Neuron (in vitro differentiated cells): ENCODE data around the gene PSD4.

Experiments
- H2AFZ ChIP-seq: one replicate; pipeline ENCODE4 v1.6.1; 2013; ENCODE audit warnings: low read depth, mild to moderate bottlenecking, inconsistent platforms, low read length, moderate library complexity
- H3K27me3 ChIP-seq: one replicate; pipeline ENCODE4 v1.6.1; 2013; ENCODE audit warnings: low read length; ENCODE audit not compliant: insufficient read depth
- H3K36me3 ChIP-seq: one replicate; pipeline ENCODE4 v1.6.1; 2013; ENCODE audit warnings: low read length; ENCODE audit not compliant: insufficient read depth
- H3K4me1 ChIP-seq: one replicate; pipeline ENCODE4 v1.6.1; 2013; ENCODE audit warnings: low read length; ENCODE audit not compliant: insufficient read depth
- H3K4me3 ChIP-seq: 2 replicates; pipeline ENCODE4 v1.5.1; 2013; ENCODE audit warnings: mild to moderate bottlenecking, low read length, moderate library complexity
- H3K9me3 ChIP-seq: one replicate; pipeline ENCODE4 v1.6.1; 2013; ENCODE audit warnings: low read length

PSD4 gene

DNA sequence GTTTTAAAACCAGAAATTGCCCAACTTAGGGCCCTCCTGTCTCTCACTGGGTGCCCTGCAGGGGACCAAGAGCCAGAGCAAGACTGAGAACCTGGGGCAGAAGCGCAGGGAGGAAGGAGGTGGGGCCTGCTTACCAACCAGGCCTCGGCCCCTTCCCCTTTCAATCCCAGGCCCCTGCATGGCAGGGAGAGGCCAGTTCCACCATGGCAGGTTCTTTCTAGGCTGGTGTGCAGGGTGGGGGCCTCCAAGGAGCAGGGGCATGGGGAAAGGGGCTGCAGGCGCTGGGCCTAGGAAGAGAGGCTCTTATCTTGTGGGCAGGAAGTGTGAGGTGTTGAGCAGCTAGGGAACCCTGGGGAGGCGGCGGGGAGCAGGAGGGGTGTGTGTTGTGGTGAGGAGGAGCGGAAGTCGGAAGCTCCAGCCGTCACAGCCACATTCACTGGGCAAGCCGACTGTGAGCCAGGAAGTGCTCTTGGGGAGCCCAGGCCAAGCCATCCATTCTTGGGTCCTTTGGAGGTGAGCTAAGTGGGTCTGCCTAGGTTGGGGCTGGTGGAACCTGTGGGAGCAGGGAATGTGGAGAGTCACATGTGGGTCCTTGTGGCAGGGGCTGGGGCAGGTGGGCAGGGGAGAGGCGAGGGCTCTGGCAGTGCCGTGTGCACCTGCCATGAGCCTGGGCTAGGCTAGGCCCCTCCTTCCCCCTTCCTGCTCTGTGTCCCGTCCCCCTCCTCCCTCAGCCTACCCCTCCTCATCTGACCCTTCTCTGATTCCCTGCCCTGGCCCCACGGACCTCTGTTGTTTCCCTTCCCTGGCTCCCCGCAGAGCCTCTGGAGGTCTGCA, at the start of gene PSD4:
TSS of gene PSD4 (plus strand) at position 430 of the 834 bp plus-strand sequence. CDS start 8,486 bp downstream, outside the sequence.
- Histone ChIP-seq H3K36me3 (no peaks in the 10 kb centered on the region), H2AFZ (no peak within 1 kb of the TSS), H3K9me3 (no peaks in the 10 kb centered on the region), H3K27me3 (no peaks in the 10 kb centered on the region), H3K4me3 (no peak within 1 kb of the TSS), H3K4me1 (no peaks in the 10 kb centered on the region)

DNA sequence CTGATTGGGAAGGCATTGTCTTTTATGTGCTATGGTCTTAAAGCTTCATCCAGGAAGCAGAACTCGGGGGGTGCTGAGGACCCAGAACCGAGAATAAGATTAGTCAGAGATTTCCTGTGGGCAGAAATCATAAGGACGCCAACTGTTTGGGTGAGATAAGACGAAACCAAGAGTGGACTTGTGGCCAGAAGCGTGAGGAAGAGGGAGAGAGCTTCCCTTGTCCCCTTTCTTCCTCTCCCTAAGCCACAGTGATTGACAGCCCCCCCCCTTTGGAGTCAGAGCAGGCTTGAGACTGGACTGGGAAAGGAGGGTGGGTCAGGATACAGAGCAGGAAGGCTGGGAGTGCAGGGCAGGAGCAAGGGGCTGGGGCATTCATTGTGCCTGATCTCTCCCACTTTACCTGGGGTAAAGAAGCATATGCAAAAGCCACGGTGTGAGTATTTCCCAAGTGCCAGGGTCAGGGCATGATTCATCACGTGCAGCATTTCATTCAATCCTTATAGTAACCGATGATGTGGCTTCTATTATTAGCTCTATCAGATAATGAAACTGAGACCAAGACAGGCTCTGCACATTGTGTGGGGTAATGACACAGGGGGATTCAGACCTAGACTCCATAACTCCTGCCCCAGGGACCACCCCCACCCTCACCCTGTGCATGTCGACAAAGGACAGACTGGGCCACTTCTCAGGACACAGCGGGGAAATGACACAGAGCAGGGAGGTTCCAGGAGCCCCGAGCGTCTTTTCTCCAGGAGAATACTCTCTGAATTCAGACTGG, 49.4 kb upstream of the PSD4 start:
- peaks cover 5% of the 10 kb centered on the region for H3K4me1 ChIP-seq
- peaks cover 9% of the 10 kb centered on the region for H3K27me3 ChIP-seq
- no peaks in the 10 kb centered on the region for H3K9me3 ChIP-seq
- H2AFZ ChIP-seq = no peak overlapping the region
- no peaks in the 10 kb centered on the region for H3K36me3 ChIP-seq
- H3K4me3 ChIP-seq = no peak overlapping the region

GRCh38 chr2:113124984-113125855, 48.6 kb upstream of the PSD4 start:
- peaks cover 5% of the 10 kb centered on the region for H3K4me1 ChIP-seq
- H2AFZ ChIP-seq = no peak overlapping the region
- peaks cover 9% of the 10 kb centered on the region for H3K27me3 ChIP-seq
- H3K4me3 ChIP-seq = no peak overlapping the region
- no peaks in the 10 kb centered on the region for H3K9me3 ChIP-seq
- no peaks in the 10 kb centered on the region for H3K36me3 ChIP-seq

- no peaks in the 10 kb centered on the region for H3K36me3 ChIP-seq
- peaks cover 5% of the 10 kb centered on the region for H3K4me1 ChIP-seq
- H3K4me3 ChIP-seq = no peak within 1 kb of the TSS
- no peaks in the 10 kb centered on the region for H3K9me3 ChIP-seq
- H2AFZ ChIP-seq = no peak within 1 kb of the TSS
- peaks cover 13% of the 10 kb centered on the region for H3K27me3 ChIP-seq
Observed at GRCh38 chr2:113126845-113127645, 46.7 kb upstream of the PSD4 start, which contains the start of gene IL1RN. IL1RN (plus strand) TSS chr2:113127598; CDS start chr2:113127625, 27 bp downstream.

DNA sequence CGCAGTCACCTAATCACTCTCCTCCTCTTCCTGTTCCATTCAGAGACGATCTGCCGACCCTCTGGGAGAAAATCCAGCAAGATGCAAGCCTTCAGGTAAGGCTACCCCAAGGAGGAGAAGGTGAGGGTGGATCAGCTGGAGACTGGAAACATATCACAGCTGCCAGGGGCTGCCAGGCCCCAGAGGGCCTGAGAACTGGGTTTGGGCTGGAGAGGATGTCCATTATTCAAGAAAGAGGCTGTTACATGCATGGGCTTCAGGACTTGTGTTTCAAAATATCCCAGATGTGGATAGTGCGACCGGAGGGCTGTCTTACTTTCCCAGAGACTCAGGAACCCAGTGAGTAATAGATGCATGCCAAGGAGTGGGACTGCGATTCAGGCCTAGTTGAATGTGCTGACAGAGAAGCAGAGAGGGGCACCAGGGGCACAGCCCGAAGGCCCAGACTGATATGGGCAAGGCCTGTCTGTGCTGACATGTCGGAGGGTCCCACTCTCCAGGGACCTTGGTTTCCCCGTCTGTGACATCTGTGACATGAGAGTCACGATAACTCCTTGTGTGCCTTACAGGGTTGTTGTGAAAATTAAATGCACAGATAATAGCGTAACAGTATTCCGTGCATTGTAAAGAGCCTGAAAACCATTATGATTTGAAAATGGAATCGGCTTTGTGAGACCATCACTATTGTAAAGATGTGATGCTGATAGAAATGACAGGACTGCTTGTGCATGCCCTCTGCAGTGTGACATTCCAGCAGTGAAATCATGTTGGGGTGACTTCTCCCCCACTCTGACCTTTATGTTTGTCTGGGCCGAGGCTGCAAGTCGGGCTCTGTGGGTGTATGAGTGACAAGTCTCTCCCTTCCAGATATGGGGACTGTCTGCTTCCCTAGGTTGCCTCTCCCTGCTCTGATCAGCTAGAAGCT, 45.9 kb upstream of the PSD4 start:
- no peaks in the 10 kb centered on the region for H3K36me3 ChIP-seq
- H3K4me3 ChIP-seq = no peak overlapping the region
- H3K4me1 ChIP-seq = peaks cover 5% of the 10 kb centered on the region
- no peak overlapping the region for H2AFZ ChIP-seq
- H3K9me3 ChIP-seq = no peaks in the 10 kb centered on the region
- H3K27me3 ChIP-seq = peaks cover 13% of the 10 kb centered on the region

DNA sequence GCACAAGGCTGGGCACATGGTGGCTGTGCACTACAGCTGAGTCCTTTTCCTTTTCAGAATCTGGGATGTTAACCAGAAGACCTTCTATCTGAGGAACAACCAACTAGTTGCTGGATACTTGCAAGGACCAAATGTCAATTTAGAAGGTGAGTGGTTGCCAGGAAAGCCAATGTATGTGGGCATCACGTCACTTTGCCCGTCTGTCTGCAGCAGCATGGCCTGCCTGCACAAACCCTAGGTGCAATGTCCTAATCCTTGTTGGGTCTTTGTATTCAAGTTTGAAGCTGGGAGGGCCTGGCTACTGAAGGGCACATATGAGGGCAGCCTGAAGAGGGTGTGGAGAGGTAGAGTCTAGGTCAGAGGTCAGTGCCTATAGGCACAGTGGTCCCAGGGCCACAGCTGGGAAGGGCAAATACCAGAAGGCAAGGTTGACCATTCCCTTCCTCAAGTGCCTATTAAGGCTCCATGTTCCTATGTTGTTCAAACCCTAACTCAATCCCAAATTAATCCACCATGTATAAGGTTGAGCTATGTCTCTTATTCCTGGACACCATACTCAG, 44.2 kb upstream of the PSD4 start:
- Histone ChIP-seq H3K36me3 (no peaks in the 10 kb centered on the region), H3K4me1 (peaks cover 2% of the 10 kb centered on the region), H3K9me3 (no peaks in the 10 kb centered on the region)

GRCh38 chr2:113131352-113132185, 42.2 kb upstream of the PSD4 start:
- Histone ChIP-seq H3K36me3 (no peaks in the 10 kb centered on the region), H3K9me3 (no peaks in the 10 kb centered on the region), H3K4me3 (no peak overlapping the region), H3K4me1 (no peaks in the 10 kb centered on the region), H2AFZ (no peak overlapping the region), H3K27me3 (peaks cover 13% of the 10 kb centered on the region)

More for the DNA sequence above, 44.2 kb upstream of the PSD4 start:
- Histone ChIP-seq H3K27me3 (peaks cover 13% of the 10 kb centered on the region), H2AFZ (no peak overlapping the region), H3K4me3 (no peak overlapping the region)

GRCh38 chr2:113132414-113133021, 41.3 kb upstream of the PSD4 start:
- Histone ChIP-seq H3K4me3 (no peak overlapping the region), H3K4me1 (no peaks in the 10 kb centered on the region), H3K27me3 (peaks cover 10% of the 10 kb centered on the region), H2AFZ (no peak overlapping the region), H3K36me3 (no peaks in the 10 kb centered on the region), H3K9me3 (no peaks in the 10 kb centered on the region)

DNA sequence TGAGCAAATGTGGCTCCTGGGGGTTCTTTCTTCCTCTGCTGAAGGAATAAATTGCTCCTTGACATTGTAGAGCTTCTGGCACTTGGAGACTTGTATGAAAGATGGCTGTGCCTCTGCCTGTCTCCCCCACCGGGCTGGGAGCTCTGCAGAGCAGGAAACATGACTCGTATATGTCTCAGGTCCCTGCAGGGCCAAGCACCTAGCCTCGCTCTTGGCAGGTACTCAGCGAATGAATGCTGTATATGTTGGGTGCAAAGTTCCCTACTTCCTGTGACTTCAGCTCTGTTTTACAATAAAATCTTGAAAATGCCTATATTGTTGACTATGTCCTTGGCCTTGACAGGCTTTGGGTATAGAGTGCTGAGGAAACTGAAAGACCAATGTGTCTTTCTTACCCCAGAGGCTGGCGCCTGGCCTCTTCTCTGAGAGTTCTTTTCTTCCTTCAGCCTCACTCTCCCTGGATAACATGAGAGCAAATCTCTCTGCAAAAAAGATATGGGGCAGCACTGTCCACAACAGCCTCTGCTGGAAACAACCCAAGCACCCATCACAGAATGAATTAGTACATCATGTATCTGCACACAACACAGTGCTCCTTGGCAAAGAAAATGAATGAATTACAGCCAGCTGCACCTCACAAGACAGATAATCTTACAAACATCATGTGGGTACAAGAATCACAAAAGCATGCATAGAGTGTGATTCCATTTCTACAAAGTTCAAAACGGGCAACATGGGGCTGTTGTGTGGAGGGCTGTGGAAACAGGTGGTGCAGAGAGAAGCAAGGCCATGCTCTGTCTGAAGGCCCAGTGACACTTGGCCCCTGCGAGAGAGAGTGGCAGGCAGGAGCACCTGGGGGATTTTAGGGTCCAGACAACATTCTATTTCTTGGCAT, 39.8 kb upstream of the PSD4 start:
- H2AFZ ChIP-seq = no peak overlapping the region
- peaks cover 5% of the 10 kb centered on the region for H3K27me3 ChIP-seq

GRCh38 chr2:113134717-113135116, 39.1 kb upstream of the PSD4 start:
- Histone ChIP-seq H2AFZ (no peak overlapping the region), H3K36me3 (no peaks in the 10 kb centered on the region), H3K27me3 (peaks cover 5% of the 10 kb centered on the region), H3K4me3 (no peak overlapping the region), H3K4me1 (no peaks in the 10 kb centered on the region), H3K9me3 (no peaks in the 10 kb centered on the region)

More for the DNA sequence above, 39.8 kb upstream of the PSD4 start:
- Histone ChIP-seq H3K9me3 (no peaks in the 10 kb centered on the region), H3K4me3 (no peak overlapping the region), H3K4me1 (no peaks in the 10 kb centered on the region), H3K36me3 (no peaks in the 10 kb centered on the region)
